CD4-positive, alpha-beta T cell treated with Interleukin-4 for 1 hour (primary cell): ENCODE measurements around the gene ANAPC10.
"Not testable (repeated sequence)": the region's sequence is repeated elsewhere in the genome, so short reads cannot be mapped to it uniquely, and the experiment has no call there.

Experiments used
- DNase-seq, 2 donors: peaks; one replicate each; pipeline ENCODE4 v3.0.0-alpha.2; 2020 to 2022

Gene ANAPC10

DNA sequence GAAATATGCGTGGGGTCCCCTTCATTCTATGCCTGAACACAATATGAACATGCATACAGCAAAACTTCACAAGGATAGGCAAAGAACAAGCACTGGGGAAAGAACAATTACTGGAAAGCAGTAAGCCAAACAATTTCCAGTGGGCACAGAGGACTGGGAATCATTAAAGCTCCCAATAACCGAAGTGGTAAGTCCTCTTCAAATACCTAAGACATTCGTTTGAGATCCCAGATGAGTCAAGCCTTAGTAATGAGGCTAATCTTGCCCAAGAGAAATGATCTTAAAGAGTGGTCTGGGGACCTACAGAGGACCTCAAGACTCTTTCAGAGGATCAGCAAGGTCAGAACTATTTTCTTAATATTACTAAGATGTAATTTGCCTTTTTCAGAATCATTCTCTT lies 28.6 kb downstream of the ANAPC10 start:
- DNase-seq: no peak

DNA sequence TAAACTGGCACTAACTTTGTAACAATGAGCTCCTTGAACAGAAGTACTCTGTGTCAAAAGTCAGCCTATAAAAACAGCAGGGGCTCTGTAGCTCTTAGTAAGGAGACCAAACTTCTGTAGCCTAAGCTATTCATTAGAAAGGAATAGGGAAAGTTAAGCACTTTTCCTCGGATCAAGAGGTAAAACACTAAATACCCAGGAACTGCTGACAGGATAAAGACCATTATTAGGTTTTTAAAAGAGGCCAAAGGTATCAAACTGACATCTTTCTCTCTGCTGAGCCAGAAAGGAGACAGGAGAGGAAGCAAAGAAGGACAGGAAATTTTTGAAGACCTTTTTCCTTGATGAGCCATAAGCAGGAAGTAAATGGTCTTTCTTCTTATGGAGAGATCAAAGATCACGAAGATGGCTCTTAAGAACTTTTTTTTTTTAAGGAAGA lies 31.9 kb downstream of the ANAPC10 start:
- DNase-seq: no peak

DNA sequence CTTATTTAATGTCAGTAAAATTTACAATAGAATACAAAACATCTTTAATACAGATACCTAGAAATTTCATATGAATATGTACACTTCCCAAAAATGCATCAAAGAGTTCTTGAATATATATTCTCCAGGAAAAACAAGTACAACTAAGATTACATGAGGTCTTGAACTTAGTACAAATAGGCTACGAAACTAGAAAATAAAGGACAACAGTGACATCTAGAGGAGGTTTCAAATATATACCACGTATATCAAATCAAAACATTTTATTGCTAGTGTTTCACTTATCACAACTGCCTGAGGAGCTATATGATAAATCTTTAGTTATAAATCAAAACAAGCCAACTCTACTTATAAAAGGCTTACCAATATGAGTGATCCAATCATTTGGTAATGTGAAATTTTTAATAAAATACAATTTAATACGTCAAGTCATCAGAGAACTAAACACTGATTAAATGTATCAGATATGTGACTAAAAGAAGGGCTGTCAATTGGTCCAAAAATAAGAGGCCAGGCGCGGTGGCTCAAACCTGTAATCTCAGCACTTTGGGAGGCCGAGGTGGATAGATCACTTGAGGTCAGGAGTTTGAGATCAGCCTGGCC lies 36.6 kb downstream of the ANAPC10 start:
- DNase-seq: peak in 1 of 2 donors; percentile 60

DNA sequence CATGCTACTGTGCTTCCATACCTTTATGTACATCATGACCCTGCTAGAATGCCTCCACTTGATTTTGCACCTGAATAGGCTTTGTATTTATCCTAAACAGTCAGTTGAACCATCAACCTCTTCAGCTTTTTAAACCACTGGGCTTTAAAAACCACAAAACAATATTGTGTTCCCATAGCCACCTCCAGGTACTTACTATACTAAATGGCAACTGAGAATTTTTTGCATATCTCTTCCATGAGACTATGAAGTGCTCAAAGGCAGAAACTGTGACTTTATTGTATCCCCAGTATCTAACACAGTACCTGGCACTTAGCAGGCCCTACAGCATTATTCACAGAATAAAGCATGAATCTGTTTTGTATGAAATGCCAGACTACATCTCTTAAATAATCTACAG lies 39.7 kb downstream of the ANAPC10 start:
- no peak for DNase-seq

DNA sequence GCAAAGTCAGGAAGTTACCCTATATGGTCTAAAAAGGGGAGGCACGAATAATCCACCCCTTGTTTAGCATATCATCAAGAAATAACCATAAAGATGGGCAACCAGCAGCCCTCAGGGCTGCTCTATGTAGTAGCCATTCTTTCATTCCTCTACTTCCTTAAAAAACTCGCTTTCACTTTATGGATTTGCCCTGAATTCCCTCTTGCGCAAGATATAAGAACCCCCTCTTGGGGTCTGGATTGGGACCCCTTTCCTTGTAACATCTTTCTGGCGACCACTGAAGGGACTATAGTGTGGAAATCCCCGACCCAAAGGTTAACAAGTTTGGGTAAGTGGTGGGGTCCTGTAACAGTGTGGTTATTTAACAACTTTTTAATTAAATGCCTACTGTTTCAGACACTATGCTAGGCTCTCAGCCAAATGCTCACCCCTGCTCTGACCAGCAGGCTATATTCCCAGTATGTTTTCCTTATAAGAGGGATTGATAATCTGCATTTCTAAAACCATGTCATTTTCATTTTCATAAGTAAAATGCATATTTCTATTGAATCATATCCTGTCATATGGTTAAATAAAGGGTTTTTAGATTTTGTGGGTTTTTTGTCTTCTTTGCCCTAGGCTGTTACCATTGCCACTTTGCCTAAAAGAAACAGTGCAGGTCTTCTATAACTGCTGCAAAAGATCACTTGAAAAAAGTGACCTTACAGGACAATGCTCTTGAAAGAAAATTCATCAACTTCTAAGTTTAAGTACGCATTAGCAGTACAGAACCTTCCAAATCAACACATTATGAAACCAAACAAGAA lies 41.5 kb downstream of the ANAPC10 start:
- no peak for DNase-seq

DNA sequence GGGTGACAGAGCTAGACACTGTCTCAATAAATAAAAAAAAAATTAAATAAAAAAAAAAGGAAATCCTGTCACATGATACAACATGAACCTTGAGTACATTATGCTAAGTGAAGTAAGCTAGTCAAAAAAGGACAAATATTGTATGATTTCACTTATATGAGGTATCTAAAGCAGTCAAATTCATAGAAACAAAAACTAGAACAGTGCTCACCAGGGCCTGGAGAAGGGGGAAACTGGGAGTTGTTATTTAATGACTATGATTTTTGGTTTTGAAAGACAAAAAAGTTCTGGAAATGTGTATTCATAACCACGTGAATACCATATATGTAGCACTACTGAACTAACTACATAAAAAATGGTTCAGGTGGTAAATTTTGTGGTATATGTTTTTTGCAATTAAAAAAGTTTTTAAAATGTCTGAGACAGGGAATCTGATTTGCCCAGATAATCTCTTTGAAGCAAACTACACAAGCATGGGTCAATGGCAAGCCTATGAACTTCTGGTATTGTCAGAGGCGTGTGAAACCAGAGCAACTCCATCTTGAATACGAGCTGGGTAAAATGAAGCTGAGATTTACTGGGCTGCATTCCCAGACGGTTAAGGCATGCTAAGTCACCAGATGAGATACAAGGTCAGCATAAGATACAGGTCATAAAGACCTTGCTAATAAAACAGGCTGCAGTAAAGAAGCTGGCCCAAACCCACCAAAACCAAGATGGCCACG lies 42.3 kb downstream of the ANAPC10 start:
- DNase-seq: no peak

DNA sequence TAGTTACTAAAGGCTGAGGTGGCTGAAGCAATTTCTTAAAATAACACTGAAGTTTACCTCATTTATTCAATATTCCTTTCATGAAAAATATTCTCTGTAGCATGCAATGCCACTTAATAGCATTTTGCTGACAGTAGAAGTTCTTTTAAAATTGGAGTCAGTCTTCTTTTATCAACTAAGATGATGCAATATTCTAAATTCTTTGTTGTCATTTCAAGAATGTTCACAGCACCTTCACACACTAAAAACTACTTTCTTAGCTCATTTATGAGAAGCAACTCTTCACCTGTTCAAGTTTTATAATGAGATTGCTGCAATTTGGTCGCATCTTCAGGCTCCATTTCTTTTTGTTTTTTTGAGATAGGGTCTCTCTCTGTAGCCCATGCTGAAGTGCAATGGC lies 48.8 kb downstream of the ANAPC10 start:
- no peak for DNase-seq

DNA sequence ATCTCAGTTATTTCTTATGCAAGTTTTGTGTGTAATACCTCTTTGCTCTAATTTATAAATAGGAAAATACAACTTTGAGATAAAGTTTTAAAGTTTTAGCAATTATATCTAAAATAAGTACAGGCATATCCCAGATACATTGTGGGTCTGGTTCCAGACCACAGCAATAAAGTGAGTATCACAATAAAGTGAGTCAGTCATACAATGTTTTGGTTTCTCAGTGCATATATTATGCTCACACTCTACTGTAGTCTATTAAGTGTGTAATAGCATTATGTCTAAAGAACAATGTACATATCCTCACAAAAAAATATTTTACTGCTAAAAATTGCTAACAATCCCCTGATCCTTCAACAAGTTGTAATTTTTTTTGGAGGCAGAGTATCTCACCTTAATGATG lies 49.2 kb downstream of the ANAPC10 start:
- no peak for DNase-seq

DNA sequence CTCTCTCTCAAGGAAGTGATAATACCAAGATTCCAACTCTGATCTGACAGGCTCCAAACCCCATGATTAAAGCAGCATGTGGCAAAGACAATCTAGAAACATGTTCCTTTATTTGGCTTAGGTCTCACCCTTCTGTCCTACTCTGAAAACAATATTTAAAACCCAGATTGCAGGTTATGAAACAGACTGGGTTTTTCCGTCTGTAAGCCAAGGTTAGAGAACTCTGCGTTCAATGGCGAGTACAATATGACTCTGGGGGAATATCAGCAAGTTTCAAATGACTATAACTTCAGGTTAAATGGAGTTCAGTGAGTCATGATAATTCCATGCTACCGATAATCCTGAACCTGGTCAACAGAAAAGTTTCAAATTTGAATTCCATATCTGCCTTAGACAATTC lies 50.8 kb downstream of the ANAPC10 start:
- no peak for DNase-seq

DNA sequence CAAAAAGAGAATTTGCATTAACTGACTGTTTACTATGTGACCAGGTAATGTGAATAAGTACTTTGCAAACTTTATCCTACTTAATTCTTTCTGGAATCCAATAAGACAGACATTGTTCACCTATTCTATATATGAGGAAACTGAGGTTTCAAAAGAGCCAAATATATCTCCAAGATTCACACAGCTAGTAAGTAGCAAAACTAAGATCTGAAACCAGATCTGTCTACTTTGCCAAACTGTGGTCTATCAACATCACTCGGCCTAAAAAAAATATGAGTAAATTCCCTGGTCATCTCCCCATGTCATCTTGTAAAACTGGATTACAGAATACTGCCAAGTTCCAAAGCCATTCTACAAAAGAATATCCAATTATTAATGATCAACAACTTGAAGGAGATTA lies 52.8 kb downstream of the ANAPC10 start:
- no peak for DNase-seq

DNA sequence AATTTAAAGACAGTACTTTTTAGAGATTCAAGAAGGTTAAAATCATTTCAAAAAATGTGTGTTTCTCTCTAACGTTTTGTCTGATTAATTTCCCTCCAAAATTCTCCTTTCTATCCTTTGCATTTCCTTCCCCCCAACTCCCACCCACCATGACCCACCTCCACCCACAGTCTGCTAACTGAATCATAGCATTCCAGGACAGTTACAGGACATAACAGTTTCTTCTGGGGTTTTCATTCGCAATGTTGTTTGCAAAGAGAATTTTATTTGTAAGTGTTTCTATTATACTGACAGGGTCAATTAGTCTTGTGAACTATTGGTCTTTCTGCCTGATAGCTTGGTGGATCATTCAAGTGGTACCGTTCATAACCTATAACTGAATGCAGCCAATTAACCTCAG lies 53.7 kb downstream of the ANAPC10 start:
- DNase-seq: no peak

DNA sequence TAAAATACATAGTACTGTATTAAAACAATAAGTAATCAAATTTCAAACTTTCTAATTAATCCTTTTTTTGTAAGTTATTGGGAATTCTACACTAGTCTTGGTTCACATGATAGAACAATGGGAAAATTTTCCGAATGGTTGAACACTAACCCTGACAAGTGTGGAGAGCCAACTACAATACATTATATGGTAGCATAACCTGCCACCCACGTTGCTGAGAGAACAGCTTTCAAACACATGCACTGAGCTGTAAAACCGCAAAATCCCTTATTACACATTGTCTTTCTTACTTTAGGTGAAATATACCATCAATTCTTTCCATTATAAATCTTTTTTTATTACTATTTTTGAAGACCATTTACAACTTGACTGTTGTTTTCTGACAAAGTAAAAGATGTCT lies 54.7 kb downstream of the ANAPC10 start:
- DNase-seq: no peak

DNA sequence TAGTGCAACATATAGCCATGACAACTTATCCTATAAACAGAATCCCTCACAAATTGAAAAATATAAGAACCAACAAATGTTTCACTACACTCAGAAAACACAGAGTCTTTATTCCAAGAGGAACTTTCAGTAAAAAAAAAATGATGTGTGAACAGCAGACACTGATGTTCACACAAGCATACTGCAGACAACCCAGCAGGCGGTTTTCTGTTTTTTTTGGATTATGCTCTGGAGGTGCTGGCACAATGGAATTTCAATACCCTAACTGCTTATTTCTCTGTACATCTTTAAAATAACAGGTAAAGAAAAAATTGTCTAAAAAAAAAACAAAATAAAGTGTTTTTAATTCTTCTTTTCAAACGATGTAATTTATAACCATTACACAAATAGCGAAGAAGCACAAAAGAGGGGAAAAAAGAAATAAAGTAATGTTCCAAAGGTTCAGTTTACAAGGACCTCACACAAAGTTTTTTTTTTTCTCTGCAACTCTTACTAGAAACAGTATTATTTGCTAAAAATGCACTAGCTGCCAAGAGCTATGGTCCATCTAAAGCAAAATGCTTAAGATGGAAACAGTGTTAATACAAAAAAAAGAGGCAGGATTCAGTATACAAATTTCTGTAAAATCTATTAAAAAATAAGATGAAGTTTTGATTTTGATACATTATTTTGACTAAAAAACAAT lies 55.3 kb downstream of the ANAPC10 start:
- DNase-seq: no peak

DNA sequence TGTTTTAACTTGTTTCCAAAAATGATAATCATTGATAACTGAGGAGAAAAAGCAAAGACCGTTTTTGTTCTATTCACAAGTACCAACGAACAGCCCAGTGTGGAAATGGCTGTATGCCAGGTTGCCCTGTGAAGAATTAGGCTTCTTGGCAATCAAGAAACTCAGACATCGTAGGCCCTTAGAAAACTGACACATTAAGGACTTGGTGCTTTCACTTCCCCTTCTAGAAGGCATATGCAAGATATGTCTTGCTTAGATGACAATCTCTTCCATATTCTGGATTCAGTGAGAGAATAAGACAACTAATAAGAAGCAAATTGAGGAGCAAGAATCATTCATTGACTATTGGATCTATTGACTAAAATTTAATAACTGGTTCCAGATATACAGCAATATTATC lies 56.6 kb downstream of the ANAPC10 start:
- no peak for DNase-seq

DNA sequence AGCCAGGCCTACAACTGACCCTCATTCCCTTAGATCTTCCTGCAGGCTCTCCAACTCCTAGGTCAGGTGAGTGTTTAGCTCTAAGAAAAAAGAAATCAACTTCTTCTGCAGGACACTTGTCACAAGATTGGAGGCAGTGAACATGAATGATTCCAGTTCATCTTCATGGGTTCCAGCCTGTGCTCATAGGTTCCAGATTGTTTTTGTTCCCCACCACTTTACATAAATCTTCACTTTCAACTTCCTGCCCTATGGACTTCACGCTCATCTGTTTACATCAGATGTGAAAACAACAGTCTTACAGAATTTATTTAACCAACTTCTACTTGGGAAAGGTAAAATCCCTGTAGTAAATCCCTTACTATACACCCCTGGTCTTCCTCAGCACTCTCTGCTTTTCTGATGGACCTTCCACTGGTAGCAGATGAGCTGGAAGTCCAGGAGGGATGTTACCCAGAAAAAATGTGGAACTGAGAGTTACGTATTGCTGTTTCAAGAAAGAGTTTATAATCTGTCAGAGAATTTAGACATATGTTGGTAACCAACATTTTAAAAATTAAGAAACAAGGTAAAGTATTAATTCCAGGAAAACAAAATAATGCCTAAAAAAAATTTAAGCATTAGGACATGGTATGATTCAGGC lies 62.4 kb downstream of the ANAPC10 start:
- DNase-seq: no peak

DNA sequence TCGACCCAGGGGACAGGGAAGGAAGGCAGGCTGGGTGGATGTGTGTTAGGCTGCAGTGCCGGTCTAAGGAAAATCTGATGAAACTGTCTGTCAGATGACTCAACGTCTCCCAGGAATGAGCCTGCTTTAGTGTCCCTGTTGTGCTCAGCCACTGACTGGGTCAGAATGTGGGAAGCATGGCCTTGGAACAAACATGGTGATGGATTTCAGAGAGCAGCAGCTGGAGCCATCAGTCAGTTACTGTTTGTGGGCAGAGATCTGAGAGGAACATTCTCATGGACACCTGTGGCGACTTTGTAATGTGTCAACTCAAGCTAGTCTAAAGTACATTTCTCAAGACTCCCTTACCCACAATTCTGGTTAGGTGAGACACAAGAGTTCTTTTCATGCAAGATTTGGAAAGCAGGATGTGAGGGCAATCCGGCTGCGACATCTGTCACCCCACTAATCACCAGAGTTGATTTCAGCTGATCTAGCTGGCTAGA lies 63.2 kb downstream of the ANAPC10 start:
- no peak for DNase-seq

DNA sequence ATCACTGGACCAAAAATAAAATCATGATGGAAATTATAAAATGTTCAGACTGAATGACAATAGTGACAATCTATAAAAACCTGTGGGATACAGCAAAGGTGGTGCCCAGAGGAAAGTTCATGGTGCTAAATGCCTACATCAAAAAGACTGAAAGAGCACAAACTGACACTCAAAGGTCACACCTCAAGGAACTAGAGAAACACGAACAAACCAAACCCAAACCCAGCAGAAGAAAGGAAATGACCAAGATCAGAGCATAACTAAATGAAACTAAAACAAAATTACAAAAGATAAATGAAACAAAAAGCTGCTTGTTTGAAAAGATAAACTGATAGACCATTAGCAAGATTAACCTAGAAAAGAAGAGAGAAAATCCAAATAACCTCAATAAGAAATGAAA lies 78.7 kb downstream of the ANAPC10 start:
- DNase-seq: peak in 1 of 2 donors; percentile 28

DNA sequence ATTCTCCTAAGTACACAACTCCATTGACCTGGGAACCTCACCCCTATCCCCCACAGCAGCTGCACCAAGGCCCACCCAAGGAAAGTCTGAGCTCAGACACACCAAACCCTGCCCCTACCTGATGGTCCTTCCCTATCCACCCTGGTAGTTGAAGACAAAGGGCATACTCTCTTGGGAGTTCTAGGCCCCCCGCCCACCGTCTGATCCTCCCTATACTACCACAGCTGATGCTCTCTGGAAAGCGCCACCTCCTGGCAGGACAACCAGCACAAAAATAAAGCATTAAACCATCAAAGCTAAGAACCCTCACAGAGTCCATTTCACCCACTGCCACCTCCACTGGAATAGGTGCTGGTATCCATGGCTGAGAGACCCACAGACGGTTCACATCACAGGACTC lies 83.6 kb downstream of the ANAPC10 start:
- DNase-seq: no peak

DNA sequence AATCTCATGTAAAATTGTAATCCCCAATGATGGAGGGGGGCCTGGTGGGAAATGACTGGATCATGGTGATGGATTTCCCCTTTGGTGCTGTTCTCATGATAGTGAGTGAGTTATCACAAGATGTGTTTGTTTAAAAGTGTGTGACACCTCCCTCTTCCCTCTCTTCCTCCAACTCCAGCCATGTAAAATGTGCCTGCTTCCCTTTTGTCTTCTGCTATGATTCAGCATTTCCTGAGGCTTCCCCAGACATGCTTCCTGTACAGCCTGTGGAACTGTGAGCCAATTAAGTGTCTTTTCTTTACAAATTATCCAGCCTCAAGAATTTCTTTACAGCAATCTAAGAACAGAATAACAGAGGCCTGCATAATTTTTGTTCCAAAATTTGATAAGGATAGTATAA lies 85.2 kb downstream of the ANAPC10 start:
- DNase-seq: no peak

DNA sequence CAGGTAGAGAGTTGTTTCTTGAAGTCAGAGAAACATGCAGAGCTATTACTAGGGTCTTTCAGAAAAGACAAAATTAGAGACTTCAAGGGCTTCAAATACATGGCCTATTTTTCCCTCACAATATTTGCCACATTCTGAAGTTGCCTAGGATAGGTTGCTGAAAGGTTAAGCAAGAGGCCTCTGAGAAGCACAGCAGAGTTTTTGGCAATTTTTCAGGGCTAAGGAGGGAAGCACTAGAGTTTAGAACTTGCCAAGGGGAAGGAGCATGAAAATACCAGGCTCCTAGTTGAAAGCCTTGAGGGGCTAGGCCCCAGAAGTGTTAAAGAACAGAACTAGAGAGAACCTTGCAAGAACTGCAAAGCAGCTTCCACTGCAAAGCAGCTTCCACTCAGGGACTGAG lies 86.4 kb downstream of the ANAPC10 start:
- DNase-seq: no peak

DNA sequence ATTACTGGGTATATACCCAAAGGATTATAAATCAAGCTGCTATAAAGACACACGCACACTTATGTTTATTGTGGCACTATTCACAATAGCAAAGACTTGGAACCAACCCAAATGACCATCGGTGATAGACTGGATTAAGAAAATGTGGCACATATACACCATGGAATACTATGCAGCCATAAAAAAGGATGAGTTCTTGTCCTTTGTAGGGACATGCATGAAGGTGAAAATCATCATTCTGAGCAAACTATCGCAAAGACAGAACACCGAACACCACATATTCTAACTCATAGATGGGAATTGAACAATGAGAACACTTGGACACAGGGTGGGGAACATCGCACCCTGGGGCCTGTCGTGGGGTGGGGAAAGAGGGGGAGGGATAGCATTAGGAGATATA lies 87.7 kb downstream of the ANAPC10 start:
- not testable (repeated sequence) for DNase-seq

DNA sequence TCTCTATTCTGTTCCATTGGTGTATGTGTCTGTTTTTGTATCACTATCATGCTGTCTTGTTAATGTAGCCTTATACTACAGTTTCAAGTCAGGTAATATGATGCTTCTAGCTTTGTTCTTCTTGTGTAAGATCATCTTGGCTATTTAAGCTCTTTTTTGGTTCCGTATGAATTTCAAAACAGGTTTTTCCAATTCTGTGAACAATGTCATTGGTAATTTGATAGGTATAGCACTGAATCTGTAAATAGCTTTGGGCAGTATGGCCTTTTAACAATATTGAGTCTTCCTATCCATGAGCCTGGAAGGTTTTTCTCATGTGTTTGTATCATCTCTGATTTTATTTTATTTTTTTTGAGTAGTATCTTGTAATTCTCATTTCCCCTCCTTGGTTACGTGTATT lies 94.3 kb downstream of the ANAPC10 start:
- DNase-seq: no peak

DNA sequence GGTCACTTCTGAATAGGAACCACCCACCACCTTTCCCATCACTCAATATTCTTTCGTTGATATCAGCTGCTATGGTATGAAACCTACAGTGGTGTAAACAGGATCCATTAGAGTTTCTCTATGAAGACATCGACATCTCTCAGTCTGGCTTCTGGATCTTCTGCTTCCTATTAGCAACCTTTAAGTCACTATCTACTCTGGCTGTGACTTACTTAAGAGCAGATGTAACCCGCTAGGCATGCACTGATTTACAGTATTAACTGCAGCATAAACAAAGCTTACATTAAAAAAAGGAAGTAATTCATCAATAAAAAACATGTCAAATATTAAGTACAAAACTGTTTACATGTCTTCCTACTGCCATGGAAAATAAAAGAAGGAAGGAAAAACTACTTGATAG lies 96.4 kb downstream of the ANAPC10 start:
- DNase-seq: no peak
